ENCODE data around the gene TTLL8.

- TF ChIP-seq, protein P1, sequence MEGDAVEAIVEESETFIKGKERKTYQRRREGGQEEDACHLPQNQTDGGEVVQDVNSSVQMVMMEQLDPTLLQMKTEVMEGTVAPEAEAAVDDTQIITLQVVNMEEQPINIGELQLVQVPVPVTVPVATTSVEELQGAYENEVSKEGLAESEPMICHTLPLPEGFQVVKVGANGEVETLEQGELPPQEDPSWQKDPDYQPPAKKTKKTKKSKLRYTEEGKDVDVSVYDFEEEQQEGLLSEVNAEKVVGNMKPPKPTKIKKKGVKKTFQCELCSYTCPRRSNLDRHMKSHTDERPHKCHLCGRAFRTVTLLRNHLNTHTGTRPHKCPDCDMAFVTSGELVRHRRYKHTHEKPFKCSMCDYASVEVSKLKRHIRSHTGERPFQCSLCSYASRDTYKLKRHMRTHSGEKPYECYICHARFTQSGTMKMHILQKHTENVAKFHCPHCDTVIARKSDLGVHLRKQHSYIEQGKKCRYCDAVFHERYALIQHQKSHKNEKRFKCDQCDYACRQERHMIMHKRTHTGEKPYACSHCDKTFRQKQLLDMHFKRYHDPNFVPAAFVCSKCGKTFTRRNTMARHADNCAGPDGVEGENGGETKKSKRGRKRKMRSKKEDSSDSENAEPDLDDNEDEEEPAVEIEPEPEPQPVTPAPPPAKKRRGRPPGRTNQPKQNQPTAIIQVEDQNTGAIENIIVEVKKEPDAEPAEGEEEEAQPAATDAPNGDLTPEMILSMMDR (conservative IDR thresholded peaks at IDR 0.05; ENCODE audit: low read depth, low read length) = no peak
- no peak for TF ChIP-seq EZH2phosphoT487 (IDR thresholded peaks at IDR 0.05; ENCODE audit: borderline replicate concordance, low read length)
Measured at GRCh38 chr22:50048061-50048765, 9.9 kb downstream of the TTLL8 start.

Measured in PC-3 (cell line).